ENCODE data around the gene LHX4.

The LHX4 gene

DNA sequence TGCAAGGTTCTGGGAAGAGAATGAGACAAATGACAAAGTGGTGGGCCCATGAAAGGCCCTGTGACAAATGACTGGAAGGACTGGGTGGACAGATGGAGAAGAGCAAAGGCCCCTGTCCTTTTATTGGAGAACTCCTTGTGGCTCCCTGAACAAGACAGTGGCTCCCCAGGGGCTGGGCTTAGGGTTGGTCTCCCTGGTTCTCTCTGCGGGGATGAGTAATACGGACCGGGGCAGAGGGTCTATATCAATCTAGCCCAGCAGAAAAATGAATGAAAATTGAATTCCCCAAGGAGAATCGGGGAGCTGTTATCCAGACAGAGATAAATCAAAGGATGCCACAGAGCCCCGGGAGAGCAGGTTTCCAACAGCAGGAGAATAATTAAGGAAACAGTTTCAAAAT lies 5.2 kb upstream of the LHX4 start:
- H3K36me3 Mint-ChIP-seq (ENCODE audit: insufficient read depth), result no peaks in the 10 kb centered on the region
- ATAC-seq (replicated peaks) (no peak), DNase-seq (no peak)
- H3K4me1 Mint-ChIP-seq (ENCODE audit: low read depth in 2 of 2), result peaks cover 3 to 6% of the 10 kb centered on the region in 2 donors
- no peak overlapping the region for H3K4me3 Mint-ChIP-seq
- H3K27me3 Mint-ChIP-seq, result peaks cover 58 to 88% of the 10 kb centered on the region in 2 donors
- H3K27ac Mint-ChIP-seq, result no peak overlapping the region
- H3K9me3 Mint-ChIP-seq, result no peaks in the 10 kb centered on the region

DNA sequence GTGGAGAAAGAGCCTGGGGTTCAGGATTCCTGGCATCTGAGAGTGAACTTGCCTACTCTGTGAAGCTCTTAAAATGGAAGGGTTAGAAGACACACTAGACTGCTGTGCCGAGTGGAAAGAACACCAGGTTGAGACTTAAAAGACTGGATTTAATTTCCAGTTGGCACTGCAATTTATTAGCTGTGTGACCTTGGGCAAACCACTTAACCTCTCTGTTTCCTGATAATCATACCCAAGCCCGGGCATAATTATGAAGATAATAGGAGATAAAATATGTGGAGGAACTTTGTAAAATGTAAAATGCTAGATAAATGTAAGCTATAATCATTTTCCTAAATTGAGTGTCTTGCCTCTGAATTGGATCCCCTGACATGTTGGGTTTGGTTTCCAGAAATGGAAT lies 4.7 kb upstream of the LHX4 start:
- ATAC-seq (replicated peaks) (no peak), DNase-seq (no peak)
- Mint-ChIP-seq H3K9me3 (no peaks in the 10 kb centered on the region), H3K27me3 (peaks cover 58 to 83% of the 10 kb centered on the region in 2 donors), H3K36me3 (ENCODE audit: insufficient read depth) (no peaks in the 10 kb centered on the region), H3K4me3 (no peak overlapping the region), H3K27ac (no peak overlapping the region), H3K4me1 (ENCODE audit: low read depth in 2 of 2) (peaks cover 4 to 6% of the 10 kb centered on the region in 2 donors)

DNA sequence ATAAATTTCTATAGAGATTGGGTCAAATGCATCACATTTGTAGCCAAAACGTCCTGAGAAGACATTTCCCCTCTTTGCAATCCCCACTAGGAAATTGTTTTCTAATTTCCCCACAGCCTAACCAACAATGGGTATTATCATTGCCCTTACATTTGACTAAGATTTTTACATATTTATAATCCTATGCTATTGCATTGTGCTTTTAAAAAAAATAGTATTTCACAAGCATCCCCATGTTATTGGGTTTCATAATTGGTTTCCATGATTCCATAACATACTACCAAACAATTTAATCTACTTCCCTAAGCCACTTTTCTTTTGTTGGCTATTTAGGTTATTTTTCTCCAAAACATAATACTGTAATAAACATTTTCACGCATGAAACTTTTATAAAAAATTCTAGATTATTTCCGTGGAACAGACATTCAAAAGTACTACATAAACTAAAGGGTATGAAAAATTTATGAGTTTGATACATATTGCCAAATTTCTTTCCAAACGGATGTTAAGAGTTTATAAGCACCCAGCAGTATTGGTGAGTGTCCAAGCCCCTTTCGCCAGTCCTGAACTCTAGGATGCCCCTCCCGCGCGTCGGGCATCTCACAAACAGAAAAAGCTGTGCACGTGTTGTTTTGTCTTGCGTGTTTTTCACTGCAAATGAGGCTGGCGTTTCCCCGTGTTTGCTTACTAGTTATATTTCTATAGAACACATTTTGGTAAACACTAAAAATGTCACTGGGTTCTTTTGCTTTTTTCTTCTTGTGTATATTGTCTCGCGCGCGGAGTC lies 2.0 kb upstream of the LHX4 start:
- Mint-ChIP-seq H3K27ac (no peak overlapping the region), H3K9me3 (no peaks in the 10 kb centered on the region), H3K4me1 (ENCODE audit: low read depth in 2 of 2) (peaks cover 8 to 15% of the 10 kb centered on the region in 2 donors), H3K27me3 (peaks cover 69 to 79% of the 10 kb centered on the region in 2 donors), H3K4me3 (peak overlapping the region; percentile 74 to 76), H3K36me3 (ENCODE audit: insufficient read depth) (no peaks in the 10 kb centered on the region)
- DNase-seq (no peak), ATAC-seq (replicated peaks) (no peak)

DNA sequence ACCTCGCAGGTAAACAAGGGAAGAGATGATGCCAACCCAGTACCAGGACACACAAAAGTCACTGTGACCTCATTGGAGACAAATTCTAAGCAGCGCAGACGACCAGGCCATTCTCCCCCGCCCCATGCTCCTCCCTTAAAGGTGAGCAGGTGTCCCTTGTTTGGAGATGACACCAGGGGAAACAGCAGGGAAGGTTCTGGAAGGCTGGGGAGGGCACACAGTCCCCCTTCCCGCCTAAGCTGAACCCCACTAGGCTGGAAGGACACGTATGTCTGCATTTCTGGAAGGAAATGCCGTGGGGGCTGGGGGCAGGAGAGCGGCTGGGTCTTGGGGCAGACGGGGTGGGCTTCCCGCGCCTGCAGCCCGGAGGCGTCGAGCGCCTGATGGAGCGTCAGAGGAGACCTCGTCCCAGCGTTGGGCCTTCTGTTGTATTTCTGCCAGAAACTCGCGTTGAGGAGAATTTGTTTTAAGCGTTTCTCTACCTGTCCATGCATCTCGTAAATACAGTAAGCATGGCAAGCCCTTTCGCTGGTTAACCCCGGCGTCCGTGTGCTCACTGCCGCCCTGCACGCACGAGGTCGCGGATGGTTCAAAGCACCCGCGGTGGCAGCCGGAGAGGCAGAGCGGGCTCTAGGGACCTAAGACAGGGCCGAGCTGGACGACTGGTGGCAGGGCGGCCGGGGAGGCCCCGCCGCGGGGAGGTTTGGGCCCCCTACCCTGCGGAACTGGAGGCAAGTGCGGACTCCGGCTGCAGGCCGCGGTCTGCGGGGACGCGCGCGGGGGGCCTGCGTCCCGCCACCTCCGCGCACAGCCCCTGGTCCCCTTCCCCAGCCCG lies 1.2 kb upstream of the LHX4 start:
- ATAC-seq (replicated peaks), result no peak
- Mint-ChIP-seq H3K27me3 (peaks cover 69 to 79% of the 10 kb centered on the region in 2 donors), H3K9me3 (no peaks in the 10 kb centered on the region), H3K27ac (no peak overlapping the region), H3K36me3 (ENCODE audit: insufficient read depth) (no peaks in the 10 kb centered on the region), H3K4me3 (peak overlapping the region; percentile 74 to 76), H3K4me1 (ENCODE audit: low read depth in 2 of 2) (peaks cover 8 to 16% of the 10 kb centered on the region in 2 donors)
- DNase-seq, result no peak

DNA sequence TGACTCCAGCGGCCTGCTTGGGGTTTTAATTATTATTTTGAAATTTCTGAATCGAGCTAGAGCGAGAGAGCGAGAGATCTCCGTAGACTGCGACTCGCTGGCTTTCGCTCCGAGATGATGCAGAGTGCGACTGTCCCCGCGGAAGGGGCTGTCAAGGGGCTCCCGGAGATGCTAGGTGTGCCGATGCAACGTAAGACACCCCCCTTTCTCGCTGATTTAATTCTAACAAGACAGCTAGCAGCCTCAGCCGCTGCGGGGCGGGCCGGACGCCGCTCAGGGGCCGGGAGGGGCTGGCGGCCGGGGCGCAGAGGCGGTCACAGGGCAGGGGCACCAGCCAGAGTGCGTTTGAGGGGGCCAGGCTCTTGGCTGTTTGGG lies 339 bp downstream of the LHX4 start:
- Mint-ChIP-seq H3K4me1 (ENCODE audit: low read depth in 2 of 2) (peaks cover 20 to 27% of the 10 kb centered on the region in 2 donors), H3K27me3 (peaks cover 69 to 79% of the 10 kb centered on the region in 2 donors), H3K4me3 (peak overlapping the region; percentile 76 to 80), H3K9me3 (no peaks in the 10 kb centered on the region), H3K27ac (no peak overlapping the region), H3K36me3 (ENCODE audit: insufficient read depth) (no peaks in the 10 kb centered on the region)
- no peak for DNase-seq
- peak; percentile 31 for ATAC-seq (replicated peaks)

DNA sequence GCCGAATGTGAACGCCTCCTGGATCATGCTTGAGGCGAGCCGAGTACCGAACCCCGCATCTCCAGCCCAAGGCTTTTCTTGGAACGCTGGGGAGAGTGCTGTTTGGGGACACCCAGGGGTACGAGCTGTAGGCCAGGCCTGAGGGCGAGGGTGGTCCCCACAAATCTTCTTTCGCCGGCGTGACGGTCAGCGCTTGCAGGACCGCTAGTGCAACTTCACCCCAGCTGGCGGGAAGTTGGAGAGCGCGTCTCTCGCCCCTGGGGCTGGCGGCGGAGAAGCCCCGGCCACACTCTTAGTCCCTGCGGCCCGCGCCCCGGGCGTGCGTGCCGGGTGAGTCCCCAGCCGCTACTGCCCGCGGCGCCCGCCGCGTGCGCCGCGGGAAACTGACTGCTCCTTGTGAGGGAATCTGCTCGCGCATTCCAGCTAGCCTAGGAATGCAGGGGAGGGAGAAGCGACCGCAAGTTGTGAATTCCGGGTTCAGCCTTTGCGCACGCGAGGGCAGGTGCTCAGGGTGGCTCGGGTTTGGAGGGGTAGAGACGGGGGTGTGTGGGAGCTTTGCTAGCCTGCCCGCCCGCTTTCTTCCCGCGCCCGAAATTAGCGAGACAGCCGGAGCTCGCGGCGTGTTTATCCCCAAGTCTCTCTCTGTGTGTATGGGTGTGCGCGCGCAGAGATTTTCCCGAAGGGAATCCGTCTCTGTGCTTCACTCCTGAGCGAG lies 884 bp downstream of the LHX4 start:
- Mint-ChIP-seq H3K36me3 (ENCODE audit: insufficient read depth) (no peaks in the 10 kb centered on the region), H3K4me3 (peak overlapping the region; percentile 76 to 80), H3K4me1 (ENCODE audit: low read depth in 2 of 2) (peaks cover 24 to 27% of the 10 kb centered on the region in 2 donors), H3K27me3 (peaks cover 73 to 80% of the 10 kb centered on the region in 2 donors), H3K27ac (no peak overlapping the region), H3K9me3 (no peaks in the 10 kb centered on the region)
- DNase-seq, result no peak
- ATAC-seq (replicated peaks), result peak; percentile 17

DNA sequence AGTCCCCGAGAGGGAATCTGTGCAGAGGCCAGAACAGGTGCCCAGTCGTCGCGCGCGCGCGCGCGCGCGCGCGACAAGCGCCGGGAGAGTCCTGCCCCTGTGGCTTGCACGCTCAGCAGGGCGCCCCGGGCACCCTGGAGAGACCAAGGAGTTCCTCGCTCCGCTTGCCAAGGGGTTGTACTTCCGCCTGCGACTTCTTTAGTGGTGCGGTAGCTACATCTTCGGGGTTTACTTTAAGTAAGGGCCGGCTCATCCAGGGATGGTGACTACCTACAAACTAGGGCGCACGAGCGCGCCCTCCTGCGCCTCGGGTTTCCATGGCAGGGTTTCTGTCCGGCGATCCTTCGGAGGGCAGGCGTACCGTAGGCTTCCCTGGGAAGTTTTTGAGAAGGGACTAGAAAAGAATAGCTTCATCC lies 1.4 kb downstream of the LHX4 start:
- peak overlapping the region; percentile 76 to 80 for H3K4me3 Mint-ChIP-seq
- peak; percentile 29 for ATAC-seq (replicated peaks)
- H3K27ac Mint-ChIP-seq, result no peak overlapping the region
- H3K9me3 Mint-ChIP-seq, result no peaks in the 10 kb centered on the region
- no peaks in the 10 kb centered on the region for H3K36me3 Mint-ChIP-seq (ENCODE audit: insufficient read depth)
- H3K4me1 Mint-ChIP-seq (ENCODE audit: low read depth in 2 of 2), result peaks cover 27 to 28% of the 10 kb centered on the region in 2 donors
- DNase-seq, result no peak
- peaks cover 75 to 80% of the 10 kb centered on the region in 2 donors for H3K27me3 Mint-ChIP-seq

DNA sequence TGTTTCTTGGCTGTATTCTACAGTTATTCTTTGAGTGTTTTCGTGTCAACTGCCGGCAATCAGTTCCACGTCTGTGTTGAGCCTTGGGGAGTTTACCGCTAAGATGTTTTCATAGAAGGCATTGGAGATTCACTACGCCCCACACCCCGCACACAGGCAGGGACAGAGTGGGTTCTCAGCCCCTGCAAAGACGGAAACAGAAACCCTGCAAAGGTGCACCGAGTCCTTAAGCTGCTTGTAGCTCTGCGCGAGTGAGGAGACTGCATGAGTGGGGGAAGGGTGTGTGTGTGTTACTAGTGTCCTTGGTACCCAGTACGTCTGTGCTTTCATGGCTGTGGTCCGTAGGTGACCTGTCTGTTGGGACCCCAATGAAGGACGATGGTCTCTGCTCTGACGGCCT lies 1.9 kb downstream of the LHX4 start:
- Mint-ChIP-seq H3K4me3 (peak overlapping the region; percentile 76 to 80), H3K36me3 (ENCODE audit: insufficient read depth) (no peaks in the 10 kb centered on the region), H3K4me1 (ENCODE audit: low read depth in 2 of 2) (peaks cover 27 to 29% of the 10 kb centered on the region in 2 donors), H3K9me3 (no peaks in the 10 kb centered on the region), H3K27me3 (peaks cover 75 to 80% of the 10 kb centered on the region in 2 donors), H3K27ac (no peak overlapping the region)
- DNase-seq (no peak), ATAC-seq (replicated peaks) (no peak)

DNA sequence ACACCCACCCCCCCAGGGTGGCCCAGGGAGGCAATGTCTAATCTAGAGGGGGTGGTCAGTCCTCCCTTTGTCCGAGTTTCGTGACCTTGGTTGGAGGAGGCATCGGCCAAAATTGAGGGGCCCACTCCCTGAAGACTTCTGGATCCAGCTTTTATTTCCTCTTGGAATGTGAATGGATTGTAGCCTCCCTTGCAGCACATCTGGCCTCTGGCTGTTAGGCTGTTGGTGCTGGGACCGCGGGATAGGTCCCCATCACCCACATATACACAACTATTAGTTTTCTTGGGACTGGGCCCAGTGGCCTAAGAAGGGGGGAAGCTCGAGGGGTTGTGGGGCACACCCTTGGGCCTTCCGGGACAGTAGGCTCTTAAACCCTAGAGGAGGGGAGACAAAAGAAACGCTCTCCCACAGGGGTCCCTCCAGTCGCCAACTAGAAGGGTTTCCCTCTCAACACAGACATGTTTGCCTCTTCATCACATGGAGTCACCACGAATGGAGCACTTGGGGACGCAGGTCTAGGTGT lies 2.5 kb downstream of the LHX4 start:
- H3K36me3 Mint-ChIP-seq (ENCODE audit: insufficient read depth), result no peaks in the 10 kb centered on the region
- H3K4me1 Mint-ChIP-seq (ENCODE audit: low read depth in 2 of 2), result peaks cover 27 to 29% of the 10 kb centered on the region in 2 donors
- DNase-seq (no peak), ATAC-seq (replicated peaks) (no peak)
- no peak overlapping the region for H3K27ac Mint-ChIP-seq
- H3K9me3 Mint-ChIP-seq, result no peaks in the 10 kb centered on the region
- H3K27me3 Mint-ChIP-seq, result peaks cover 78 to 80% of the 10 kb centered on the region in 2 donors
- H3K4me3 Mint-ChIP-seq, result peak overlapping the region; percentile 76 to 80

DNA sequence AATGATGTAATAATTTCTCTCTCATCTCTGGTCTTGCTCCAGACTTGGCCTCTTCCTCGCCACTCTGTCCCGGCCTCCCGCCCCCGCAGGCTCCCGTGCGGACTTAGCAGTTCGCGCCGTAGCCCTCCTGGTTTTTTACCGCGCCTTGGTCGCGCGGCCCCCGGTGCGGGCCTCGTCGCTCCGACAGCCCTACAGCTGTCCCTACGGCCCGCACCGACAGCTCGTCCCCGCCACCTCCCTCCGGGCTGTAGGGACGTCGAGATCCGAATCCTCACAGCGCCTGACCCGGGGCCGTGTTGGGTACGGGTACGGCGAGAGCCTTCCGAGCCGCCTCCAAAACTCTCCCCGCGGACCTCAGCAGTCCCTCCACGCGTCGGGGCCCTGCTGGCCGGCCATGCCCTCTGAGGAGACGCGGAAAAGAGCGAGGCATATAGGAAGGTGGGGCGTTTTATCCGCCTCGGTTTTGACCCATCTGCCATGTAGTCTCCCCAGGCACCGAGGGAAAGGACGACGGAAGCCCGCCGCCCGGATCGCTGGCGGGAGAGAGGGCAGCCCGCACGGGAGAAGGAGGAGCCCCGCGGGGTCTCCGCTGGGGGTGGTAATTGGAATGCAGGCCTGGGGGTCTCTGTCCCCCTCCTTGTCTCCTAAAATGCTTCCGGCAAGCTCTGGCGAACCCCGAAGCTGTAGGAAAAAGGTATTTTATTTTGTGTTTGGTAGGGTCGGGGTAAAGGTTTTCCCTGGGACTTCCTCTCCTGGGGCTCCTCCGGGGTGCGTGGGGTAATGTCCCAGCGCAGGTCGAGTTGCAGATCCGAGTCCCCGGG lies 3.3 kb downstream of the LHX4 start:
- H3K4me3 Mint-ChIP-seq, result peak overlapping the region in 1 of 2 donors; percentile 51
- H3K9me3 Mint-ChIP-seq, result no peaks in the 10 kb centered on the region
- DNase-seq (no peak), ATAC-seq (replicated peaks) (no peak)
- peaks cover 26 to 29% of the 10 kb centered on the region in 2 donors for H3K4me1 Mint-ChIP-seq (ENCODE audit: low read depth in 2 of 2)
- H3K36me3 Mint-ChIP-seq (ENCODE audit: insufficient read depth), result no peaks in the 10 kb centered on the region
- no peak overlapping the region for H3K27ac Mint-ChIP-seq
- peaks cover 78 to 80% of the 10 kb centered on the region in 2 donors for H3K27me3 Mint-ChIP-seq

DNA sequence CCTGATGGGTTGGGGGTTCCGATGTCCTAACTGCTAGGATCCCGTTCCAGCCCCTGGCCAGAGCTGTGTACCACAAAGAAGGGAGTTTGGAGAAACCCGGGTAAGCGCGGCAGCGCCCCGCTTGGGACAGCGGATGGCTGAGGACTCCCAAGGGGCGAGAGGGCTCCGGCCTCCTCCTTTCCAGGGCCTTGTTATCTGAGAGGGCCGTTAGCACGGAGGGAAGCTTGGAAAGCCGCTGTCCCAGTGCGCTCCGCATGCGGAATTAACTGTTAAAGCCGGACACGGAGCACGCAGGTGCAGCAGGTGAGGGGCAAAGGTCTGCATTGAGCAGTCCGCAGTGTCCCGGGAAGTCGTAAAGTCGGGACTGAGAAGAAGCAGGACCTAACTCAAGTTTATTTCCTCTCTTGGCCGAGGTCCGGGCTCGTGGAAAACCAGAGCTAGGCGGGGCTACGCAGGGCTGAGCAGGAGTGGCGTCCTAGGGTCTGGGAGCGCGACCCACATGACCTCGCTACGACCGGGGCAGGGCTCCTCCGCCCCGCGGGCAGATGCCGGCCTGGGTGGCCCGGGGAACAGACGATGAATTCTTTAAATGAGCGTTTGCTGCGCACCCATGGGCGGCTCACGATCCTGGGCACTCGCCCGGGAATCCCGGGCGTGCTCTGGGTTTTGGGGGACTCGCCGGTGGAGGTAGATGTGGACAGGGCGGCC lies 4.5 kb downstream of the LHX4 start:
- no peaks in the 10 kb centered on the region for H3K9me3 Mint-ChIP-seq
- no peak for DNase-seq
- H3K36me3 Mint-ChIP-seq (ENCODE audit: insufficient read depth), result no peaks in the 10 kb centered on the region
- no peak for ATAC-seq (replicated peaks)
- H3K4me1 Mint-ChIP-seq (ENCODE audit: low read depth in 2 of 2), result peaks cover 21 to 26% of the 10 kb centered on the region in 2 donors
- peak overlapping the region; percentile 27 to 66 for H3K4me3 Mint-ChIP-seq
- H3K27me3 Mint-ChIP-seq, result peaks cover 82 to 84% of the 10 kb centered on the region in 2 donors
- no peak overlapping the region for H3K27ac Mint-ChIP-seq

DNA sequence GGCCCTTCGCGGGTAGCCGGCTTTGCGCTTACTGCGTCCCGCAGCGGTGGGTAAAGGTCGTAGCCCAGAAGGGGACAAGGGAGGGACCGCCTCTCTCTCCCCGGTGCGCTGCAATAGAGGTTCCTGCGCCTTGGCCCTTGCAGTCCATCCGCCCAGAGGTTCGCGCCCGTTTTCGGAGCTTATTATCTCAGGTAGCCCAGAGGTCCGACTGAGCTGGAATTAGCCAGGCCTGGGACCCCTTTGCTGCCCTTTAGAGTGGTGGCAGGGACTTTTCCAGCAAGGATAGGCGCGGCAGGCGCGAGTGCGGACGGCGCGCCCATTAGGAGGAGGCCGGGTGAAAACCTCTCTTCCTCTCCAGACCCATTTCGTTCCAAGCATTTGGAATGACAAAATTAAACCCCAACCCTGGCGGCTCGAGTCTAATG lies 5.0 kb downstream of the LHX4 start:
- Mint-ChIP-seq H3K27ac (no peak overlapping the region), H3K27me3 (peaks cover 88 to 89% of the 10 kb centered on the region in 2 donors), H3K36me3 (ENCODE audit: insufficient read depth) (no peaks in the 10 kb centered on the region), H3K4me1 (ENCODE audit: low read depth in 2 of 2) (peaks cover 21 to 26% of the 10 kb centered on the region in 2 donors), H3K4me3 (peak overlapping the region in 1 of 2 donors; percentile 66), H3K9me3 (no peaks in the 10 kb centered on the region)
- no peak for ATAC-seq (replicated peaks)
- no peak for DNase-seq

Measured in effector memory CD8-positive, alpha-beta T cell (primary cell).